HFFc6 (cell line): Measurements from ENCODE around the gene MAPKAP1. TPM values are rescaled to one million over a fixed set of nuclear protein-coding genes. Genes with fewer than 3 reads are reported as not detected.

ENCODE experiments used
- DNase-seq: peaks from one replicate; pipeline ENCODE4 v3.0.0-alpha.2; 2018
- H3K27ac Mint-ChIP-seq: 2 replicates; pipeline ENCODE4 v1.8.0; 2020; ENCODE audit warnings: mild to moderate bottlenecking, mixed read lengths
- H3K27me3 Mint-ChIP-seq: 2 replicates; pipeline ENCODE4 v1.8.0; 2021; ENCODE audit warnings: mild to moderate bottlenecking, moderate library complexity, mixed read lengths; ENCODE audit not compliant: insufficient read depth
- H3K36me3 Mint-ChIP-seq: 2 replicates; pipeline ENCODE4 v1.8.0; 2021; ENCODE audit warnings: low read depth, mixed read lengths
- H3K4me1 Mint-ChIP-seq: 2 replicates; pipeline ENCODE4 v1.8.0; 2020; ENCODE audit warnings: low read depth, mixed read lengths
- H3K4me3 Mint-ChIP-seq: 2 replicates; pipeline ENCODE4 v1.8.0; 2020; ENCODE audit warnings: mild to moderate bottlenecking, moderate library complexity, mixed read lengths
- H3K9me3 Mint-ChIP-seq: 2 replicates; pipeline ENCODE4 v1.8.0; 2020; ENCODE audit warnings: mild to moderate bottlenecking, mixed read lengths
- total RNA-seq, 6 experiments: library from RNA; stranded (reverse); fragmentation: NEBNext Ultra II Directional; extraction: Animal tissue kit (Norgen Biotek cat#: 25700); gene quantifications; 2 replicates in 1 of 6; 3 replicates in 5 of 6; pipeline ENCODE4 v1.2.3, GENCODE V29; 2021
- TF ChIP-seq, protein P1 (sequence below): fragments of 200-600 bp; sonication (generic); IDR thresholded peaks from 2 replicates; pipeline ENCODE4 v1.5.0; 2021; ENCODE audit warnings: antibody characterized with exemption, mild to moderate bottlenecking

MAPKAP1 gene
- total RNA-seq, 6 experiments from 2014 or later = 115 to 167 (median 130) TPM

DNA sequence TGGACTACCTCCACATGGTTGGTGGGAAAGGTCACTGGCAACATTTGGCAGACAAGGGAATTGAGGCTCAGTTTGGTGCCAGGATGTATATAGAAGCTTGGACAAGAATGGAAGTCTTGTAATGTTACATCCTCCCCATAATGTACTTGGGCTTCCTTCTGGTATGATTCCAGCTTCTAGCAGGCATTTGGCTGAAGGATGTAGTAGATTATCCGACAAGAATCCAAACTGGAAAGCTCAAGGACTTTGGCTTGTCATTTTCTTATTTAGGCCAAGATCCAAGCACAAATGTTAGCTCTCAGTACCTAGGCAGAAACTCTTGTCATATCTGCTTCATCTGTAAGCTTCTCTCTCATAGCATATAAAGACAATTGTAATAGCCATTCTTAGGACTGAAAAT lies 209.1 kb downstream of the MAPKAP1 start:
- DNase-seq = no peak
- Mint-ChIP-seq H3K9me3 (no peaks in the 10 kb centered on the region), H3K27ac (no peak overlapping the region), H3K27me3 (no peaks in the 10 kb centered on the region; the same call in 1 of the 2 replicates), H3K36me3 (peaks cover 27% of the 10 kb centered on the region), H3K4me3 (no peak overlapping the region), H3K4me1 (peaks cover 33% of the 10 kb centered on the region)
- TF ChIP-seq, protein P1, sequence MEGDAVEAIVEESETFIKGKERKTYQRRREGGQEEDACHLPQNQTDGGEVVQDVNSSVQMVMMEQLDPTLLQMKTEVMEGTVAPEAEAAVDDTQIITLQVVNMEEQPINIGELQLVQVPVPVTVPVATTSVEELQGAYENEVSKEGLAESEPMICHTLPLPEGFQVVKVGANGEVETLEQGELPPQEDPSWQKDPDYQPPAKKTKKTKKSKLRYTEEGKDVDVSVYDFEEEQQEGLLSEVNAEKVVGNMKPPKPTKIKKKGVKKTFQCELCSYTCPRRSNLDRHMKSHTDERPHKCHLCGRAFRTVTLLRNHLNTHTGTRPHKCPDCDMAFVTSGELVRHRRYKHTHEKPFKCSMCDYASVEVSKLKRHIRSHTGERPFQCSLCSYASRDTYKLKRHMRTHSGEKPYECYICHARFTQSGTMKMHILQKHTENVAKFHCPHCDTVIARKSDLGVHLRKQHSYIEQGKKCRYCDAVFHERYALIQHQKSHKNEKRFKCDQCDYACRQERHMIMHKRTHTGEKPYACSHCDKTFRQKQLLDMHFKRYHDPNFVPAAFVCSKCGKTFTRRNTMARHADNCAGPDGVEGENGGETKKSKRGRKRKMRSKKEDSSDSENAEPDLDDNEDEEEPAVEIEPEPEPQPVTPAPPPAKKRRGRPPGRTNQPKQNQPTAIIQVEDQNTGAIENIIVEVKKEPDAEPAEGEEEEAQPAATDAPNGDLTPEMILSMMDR = no peak

DNA sequence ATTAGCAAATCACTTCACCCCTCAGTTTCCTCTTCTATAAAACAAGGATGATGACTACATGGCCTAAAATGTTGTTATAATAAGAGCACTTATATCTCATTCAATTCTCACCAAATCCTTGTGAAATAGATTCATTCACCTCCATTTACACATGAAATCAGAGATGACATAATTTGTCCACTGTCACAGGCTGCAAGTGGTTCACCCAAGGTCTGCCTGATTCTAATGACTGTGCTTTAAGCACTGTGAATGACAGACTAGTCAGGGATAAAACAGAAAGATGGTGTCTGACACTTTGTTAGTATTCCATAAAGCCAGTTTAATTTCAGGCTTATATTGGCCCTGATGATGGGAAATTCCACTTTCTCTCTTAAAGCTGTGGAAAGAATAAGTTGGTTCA lies 209.5 kb downstream of the MAPKAP1 start:
- Mint-ChIP-seq H3K36me3 (peaks cover 25% of the 10 kb centered on the region), H3K4me1 (peaks cover 33% of the 10 kb centered on the region), H3K27ac (no peak overlapping the region), H3K9me3 (no peaks in the 10 kb centered on the region), H3K4me3 (no peak overlapping the region), H3K27me3 (no peaks in the 10 kb centered on the region; the same call in 1 of the 2 replicates)
- TF ChIP-seq, protein P1 = no peak
- no peak for DNase-seq

DNA sequence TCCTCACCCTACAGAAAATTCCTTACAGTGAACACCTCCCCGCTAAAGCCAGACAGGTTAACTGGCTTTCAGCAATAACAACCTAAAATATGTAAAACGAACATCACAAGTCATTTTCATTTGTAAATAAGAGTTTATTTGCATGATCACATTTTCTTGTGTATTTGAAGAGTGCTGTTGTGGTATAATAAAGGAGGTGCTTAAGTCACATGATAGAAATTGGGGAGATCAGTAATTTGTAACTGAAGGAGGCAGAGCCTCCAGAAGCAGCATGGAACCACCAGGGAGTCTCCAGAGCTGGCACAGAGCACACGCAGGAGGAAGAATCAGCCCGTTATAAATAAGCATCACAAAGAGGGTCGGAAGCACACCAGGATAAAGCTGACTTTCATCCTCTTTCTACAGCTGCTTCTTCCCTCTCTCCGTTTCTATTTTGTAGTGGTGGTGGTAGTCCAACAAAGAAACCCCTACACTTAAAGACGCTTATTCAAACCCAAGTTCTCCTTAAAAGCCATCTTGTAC lies 210.6 kb downstream of the MAPKAP1 start:
- H3K4me3 Mint-ChIP-seq = no peak overlapping the region
- H3K4me1 Mint-ChIP-seq = peaks cover 33% of the 10 kb centered on the region
- DNase-seq = no peak
- H3K27ac Mint-ChIP-seq = no peak overlapping the region
- H3K9me3 Mint-ChIP-seq = no peaks in the 10 kb centered on the region
- no peaks in the 10 kb centered on the region; the same call in 1 of the 2 replicates for H3K27me3 Mint-ChIP-seq
- TF ChIP-seq, protein P1 = no peak
- peaks cover 20% of the 10 kb centered on the region for H3K36me3 Mint-ChIP-seq

DNA sequence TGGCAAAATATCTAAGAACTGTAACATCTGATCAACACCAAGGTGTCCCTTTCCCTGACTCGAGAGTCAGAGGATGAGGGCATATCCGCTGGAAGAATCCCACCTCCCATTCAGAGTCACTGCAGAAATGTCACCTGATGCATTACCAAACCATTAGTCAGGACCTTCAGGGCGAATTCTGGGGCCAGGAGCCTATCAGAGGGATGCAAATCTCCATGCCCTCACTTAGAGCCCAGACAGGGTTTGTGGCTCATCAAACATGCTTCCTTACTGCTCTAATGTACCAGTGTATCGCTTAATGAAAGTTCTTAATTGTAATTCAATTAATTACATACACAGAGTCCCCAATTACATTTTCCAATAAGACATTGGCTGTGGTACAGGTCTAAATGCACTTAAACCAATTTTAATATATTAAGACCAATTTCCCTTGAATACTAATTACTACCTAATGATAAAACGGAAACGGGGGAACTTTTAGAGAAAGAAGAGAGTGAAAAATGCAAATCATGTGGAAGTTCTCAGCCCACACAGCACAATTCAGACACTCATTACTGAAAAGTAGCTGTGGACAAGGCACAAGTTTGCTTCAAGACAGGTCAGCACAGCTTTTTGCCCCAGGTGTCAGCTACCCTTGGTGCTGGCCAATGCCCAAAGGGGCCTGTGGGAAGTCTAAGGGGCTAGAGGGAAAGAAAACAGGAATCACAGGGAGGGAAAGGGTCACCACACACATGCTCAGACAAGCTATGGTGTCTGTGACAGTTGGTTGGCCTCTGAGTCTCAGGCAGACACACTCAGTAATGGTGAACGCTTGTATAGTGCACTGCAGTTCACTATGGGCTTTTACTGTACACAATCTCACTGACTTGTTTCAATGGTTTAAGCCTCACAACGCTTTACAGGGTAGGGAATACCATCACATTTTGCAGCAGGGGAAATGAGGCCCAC lies 211.6 kb downstream of the MAPKAP1 start:
- TF ChIP-seq, protein P1 = no peak
- Mint-ChIP-seq H3K36me3 (peaks cover 13% of the 10 kb centered on the region), H3K27me3 (no peaks in the 10 kb centered on the region; the same call in 1 of the 2 replicates), H3K27ac (peak overlapping the region; percentile 75), H3K4me1 (peaks cover 33% of the 10 kb centered on the region), H3K4me3 (no peak overlapping the region), H3K9me3 (no peaks in the 10 kb centered on the region)
- peak; percentile 10 for DNase-seq

DNA sequence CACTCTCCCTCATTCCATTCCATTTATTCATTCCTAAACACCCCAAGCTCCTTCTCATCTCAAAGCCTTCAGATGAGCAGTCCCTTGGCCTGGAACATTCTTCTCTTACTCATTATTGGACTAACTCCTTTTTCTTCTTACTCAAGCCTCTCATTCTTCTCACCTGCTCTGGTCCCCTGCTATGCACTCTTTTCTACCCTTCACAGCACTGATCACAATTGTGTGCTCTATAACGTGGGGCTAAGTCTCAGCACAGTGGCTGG lies 212.4 kb downstream of the MAPKAP1 start:
- H3K36me3 Mint-ChIP-seq = peaks cover 11% of the 10 kb centered on the region
- peak overlapping the region; percentile 27 for H3K4me3 Mint-ChIP-seq
- no peaks in the 10 kb centered on the region; the same call in 1 of the 2 replicates for H3K27me3 Mint-ChIP-seq
- peak overlapping the region; percentile 75 for H3K27ac Mint-ChIP-seq
- peak; percentile 52 for DNase-seq
- H3K9me3 Mint-ChIP-seq = no peaks in the 10 kb centered on the region
- H3K4me1 Mint-ChIP-seq = peaks cover 33% of the 10 kb centered on the region
- TF ChIP-seq, protein P1 = no peak
